Trophoblast cell (in vitro differentiated cells and primary cell): ENCODE measurements around the gene MKNK1.

Experiments used
- DNase-seq, 2 donors: peaks; one replicate each; pipeline ENCODE4 v3.0.0-alpha.2; 2016
- H2AFZ ChIP-seq: 2 replicates; pipeline ENCODE4 v1.6.1; 2013; ENCODE audit warnings: low read length, moderate library complexity, mild to moderate bottlenecking; ENCODE audit not compliant: insufficient read depth, poor library complexity
- H2AK5ac ChIP-seq: 2 replicates; pipeline ENCODE4 v1.6.1; 2013; ENCODE audit warnings: mild to moderate bottlenecking, low read length
- H2BK120ac ChIP-seq: 2 replicates; pipeline ENCODE4 v1.6.1; 2013; ENCODE audit warnings: low read length, mild to moderate bottlenecking, moderate library complexity; ENCODE audit not compliant: insufficient read depth, poor library complexity
- H2BK12ac ChIP-seq: 2 replicates; pipeline ENCODE4 v1.6.1; 2013; ENCODE audit warnings: mild to moderate bottlenecking, low read length, moderate library complexity
- H2BK5ac ChIP-seq: 2 replicates; pipeline ENCODE4 v1.6.1; 2013; ENCODE audit warnings: low read length, low read depth, moderate library complexity, mild to moderate bottlenecking; ENCODE audit not compliant: poor library complexity
- H3K14ac ChIP-seq: 2 replicates; pipeline ENCODE4 v1.6.1; 2013; ENCODE audit warnings: mild to moderate bottlenecking, low read length
- H3K18ac ChIP-seq: 2 replicates; pipeline ENCODE4 v1.6.1; 2013; ENCODE audit warnings: mild to moderate bottlenecking, low read length
- H3K23ac ChIP-seq: 2 replicates; pipeline ENCODE4 v1.6.1; 2013; ENCODE audit warnings: low read length
- H3K27ac ChIP-seq: 2 replicates; pipeline ENCODE4 v1.5.1; 2013; ENCODE audit warnings: low read depth, mild to moderate bottlenecking, inconsistent platforms, low read length, moderate library complexity
- H3K27me3 ChIP-seq: 2 replicates; pipeline ENCODE4 v1.6.1; 2013; ENCODE audit warnings: inconsistent platforms, mild to moderate bottlenecking, low read length, moderate library complexity; ENCODE audit not compliant: insufficient read depth
- H3K36me3 ChIP-seq, 2 experiments: 1 replicate in 1 of 2; 2 replicates in 1 of 2; pipeline ENCODE4 v1.6.1; 2013; ENCODE audit warnings: low read length in 2 of 2, mild to moderate bottlenecking in 2 of 2, moderate library complexity in 1 of 2; ENCODE audit not compliant: insufficient read depth in 2 of 2, control insufficient read depth in 1 of 2
- H3K4ac ChIP-seq: 2 replicates; pipeline ENCODE4 v1.6.1; 2013; ENCODE audit warnings: low read depth, mild to moderate bottlenecking, low read length, moderate library complexity
- H3K4me1 ChIP-seq, 2 experiments: 1 replicate in 1 of 2; 2 replicates in 1 of 2; pipeline ENCODE4 v1.6.1; 2013; ENCODE audit warnings: low read length in 2 of 2, mild to moderate bottlenecking in 2 of 2, moderate library complexity in 1 of 2; ENCODE audit not compliant: insufficient read depth in 2 of 2, control insufficient read depth in 1 of 2
- H3K4me2 ChIP-seq: 2 replicates; pipeline ENCODE4 v1.6.1; 2013; ENCODE audit warnings: inconsistent platforms, mild to moderate bottlenecking, low read length, moderate library complexity
- H3K4me3 ChIP-seq: 2 replicates; pipeline ENCODE4 v1.5.1; 2013; ENCODE audit warnings: mild to moderate bottlenecking, low read depth, low read length, inconsistent platforms
- H3K79me1 ChIP-seq: one replicate; pipeline ENCODE4 v1.6.1; 2013; ENCODE audit warnings: low read length
- H3K79me2 ChIP-seq: 2 replicates; pipeline ENCODE4 v1.6.1; 2013; ENCODE audit warnings: low read length, mild to moderate bottlenecking; ENCODE audit not compliant: control insufficient read depth, insufficient read depth, poor library complexity
- H3K9ac ChIP-seq: 2 replicates; pipeline ENCODE4 v1.6.1; 2013; ENCODE audit warnings: mild to moderate bottlenecking, low read length
- H3K9me3 ChIP-seq: 2 replicates; pipeline ENCODE4 v1.6.1; 2013; ENCODE audit warnings: low read depth, mild to moderate bottlenecking, control low read depth, inconsistent platforms, low read length; ENCODE audit not compliant: insufficient read depth
- H4K12ac ChIP-seq: 2 replicates; pipeline ENCODE4 v1.6.1; 2013; ENCODE audit warnings: low read depth, mild to moderate bottlenecking, low read length, moderate library complexity
- H4K8ac ChIP-seq: 2 replicates; pipeline ENCODE4 v1.6.1; 2013; ENCODE audit warnings: low read depth, mild to moderate bottlenecking, low read length, moderate library complexity
- H4K91ac ChIP-seq: one replicate; pipeline ENCODE4 v1.6.1; 2013; ENCODE audit warnings: low read depth, mild to moderate bottlenecking, low read length, moderate library complexity
- WGBS: extraction: QIAGEN DNeasy Blood & Tissue Kit; methylation state at CpG from one replicate; pipeline ENCODE4 v1.1.7; 2013; ENCODE audit warnings: missing lambda C conversion rate; ENCODE audit not compliant: insufficient read length, insufficient coverage; ENCODE audit errors: extremely low coverage; 5-methylcytosine and 5-hydroxymethylcytosine counted together

Gene MKNK1

GRCh38 chr1:46568461-46568891 is 35.6 kb downstream of the MKNK1 start:
- no peak overlapping the region for H2BK12ac ChIP-seq
- no peak overlapping the region for H4K8ac ChIP-seq
- no peak for DNase-seq
- H3K4ac ChIP-seq, result no peak overlapping the region
- no peak overlapping the region for H3K27ac ChIP-seq
- H3K14ac ChIP-seq, result no peak overlapping the region
- peaks cover 22 to 26% of the 10 kb centered on the region in 2 experiments for H3K36me3 ChIP-seq
- H3K79me2 ChIP-seq, result no peaks in the 10 kb centered on the region
- H3K4me2 ChIP-seq, result no peak overlapping the region
- no peak overlapping the region for H4K12ac ChIP-seq
- H2BK5ac ChIP-seq, result no peak overlapping the region
- no CpG with 5 or more reads among the region's 6 CpGs for WGBS
- no peaks in the 10 kb centered on the region for H3K79me1 ChIP-seq
- H3K9me3 ChIP-seq, result no peaks in the 10 kb centered on the region
- no peak overlapping the region for H3K4me3 ChIP-seq
- no peak overlapping the region for H3K23ac ChIP-seq
- no peak overlapping the region for H2AK5ac ChIP-seq
- H2BK120ac ChIP-seq, result no peak overlapping the region
- no peaks in the 10 kb centered on the region for H3K27me3 ChIP-seq
- H3K4me1 ChIP-seq, result no peaks in the 10 kb centered on the region
- H3K9ac ChIP-seq, result no peak overlapping the region
- H4K91ac ChIP-seq, result no peak overlapping the region
- H3K18ac ChIP-seq, result no peak overlapping the region
- H2AFZ ChIP-seq, result no peak overlapping the region

- Histone ChIP-seq H3K9me3 (no peaks in the 10 kb centered on the region), H3K79me2 (no peaks in the 10 kb centered on the region), H3K4me3 (no peak overlapping the region), H2BK120ac (no peak overlapping the region), H4K12ac (no peak overlapping the region), H3K4me1 (no peaks in the 10 kb centered on the region), H2BK5ac (no peak overlapping the region), H3K14ac (no peak overlapping the region), H3K4me2 (no peak overlapping the region), H2AK5ac (no peak overlapping the region), H3K18ac (no peak overlapping the region), H3K4ac (no peak overlapping the region), H4K91ac (no peak overlapping the region), H3K27ac (no peak overlapping the region), H2AFZ (no peak overlapping the region), H3K9ac (no peak overlapping the region), H3K27me3 (no peaks in the 10 kb centered on the region), H2BK12ac (no peak overlapping the region), H3K36me3 (peaks cover 35 to 48% of the 10 kb centered on the region in 2 experiments), H3K79me1 (no peaks in the 10 kb centered on the region), H3K23ac (no peak overlapping the region), H4K8ac (no peak overlapping the region)
- no CpG with 5 or more reads among the region's 4 CpGs for WGBS
- DNase-seq, result no peak
Measured at GRCh38 chr1:46563341-46563740, 40.7 kb downstream of the MKNK1 start.

GRCh38 chr1:46562498-46562897 is 41.6 kb downstream of the MKNK1 start:
- Histone ChIP-seq H4K12ac (no peak overlapping the region), H3K79me1 (no peaks in the 10 kb centered on the region), H3K27me3 (no peaks in the 10 kb centered on the region), H4K8ac (no peak overlapping the region), H3K9ac (no peak overlapping the region), H3K4me1 (no peaks in the 10 kb centered on the region), H3K14ac (no peak overlapping the region), H2AFZ (no peak overlapping the region), H3K18ac (no peak overlapping the region), H3K9me3 (no peaks in the 10 kb centered on the region), H3K36me3 (peaks cover 34 to 47% of the 10 kb centered on the region in 2 experiments), H3K4me3 (no peak overlapping the region), H3K27ac (no peak overlapping the region), H3K4ac (no peak overlapping the region), H2AK5ac (no peak overlapping the region), H2BK5ac (no peak overlapping the region), H2BK120ac (no peak overlapping the region), H4K91ac (no peak overlapping the region), H3K23ac (no peak overlapping the region), H3K79me2 (no peaks in the 10 kb centered on the region), H2BK12ac (no peak overlapping the region), H3K4me2 (no peak overlapping the region)
- no peak for DNase-seq
- no CpG with 5 or more reads among the region's 15 CpGs for WGBS

GRCh38 chr1:46558966-46559365 is 45.1 kb downstream of the MKNK1 start:
- Histone ChIP-seq H3K9me3 (no peaks in the 10 kb centered on the region), H3K27ac (no peak overlapping the region), H3K4me3 (no peak overlapping the region), H2BK5ac (no peak overlapping the region), H2BK12ac (no peak overlapping the region), H3K18ac (no peak overlapping the region), H3K23ac (no peak overlapping the region), H3K4me1 (no peaks in the 10 kb centered on the region), H2BK120ac (no peak overlapping the region), H2AFZ (no peak overlapping the region), H4K91ac (no peak overlapping the region), H3K9ac (no peak overlapping the region), H3K36me3 (peaks cover 19 to 36% of the 10 kb centered on the region in 2 experiments), H3K4ac (no peak overlapping the region), H3K14ac (no peak overlapping the region), H3K79me1 (no peaks in the 10 kb centered on the region), H2AK5ac (no peak overlapping the region), H4K8ac (no peak overlapping the region), H4K12ac (no peak overlapping the region), H3K79me2 (no peaks in the 10 kb centered on the region), H3K4me2 (no peak overlapping the region), H3K27me3 (no peaks in the 10 kb centered on the region)
- no CpG with 5 or more reads among the region's 8 CpGs for WGBS
- DNase-seq, result no peak
